Glutamatergic neuron (in vitro differentiated cells): ENCODE measurements around the gene ZBTB1. TPM values are rescaled to one million over a fixed set of nuclear protein-coding genes. Genes with fewer than 3 reads are reported as not detected.
"Not testable (repeated sequence)": the region's sequence is repeated elsewhere in the genome, so short reads cannot be mapped to it uniquely, and the experiment has no call there.

Experiments
- DNase-seq: peaks from one replicate; pipeline ENCODE4 v3.0.0; 2022
- H3K27ac Mint-ChIP-seq: one replicate; pipeline ENCODE4 v1.8.0; 2020; ENCODE audit warnings: mild to moderate bottlenecking, mixed read lengths, inconsistent platforms; ENCODE audit not compliant: unreplicated experiment
- H3K27me3 Mint-ChIP-seq: one replicate; pipeline ENCODE4 v1.8.0; 2020; ENCODE audit warnings: mild to moderate bottlenecking, moderate library complexity, mixed read lengths, inconsistent platforms; ENCODE audit not compliant: unreplicated experiment
- H3K36me3 Mint-ChIP-seq: one replicate; pipeline ENCODE4 v1.8.0; 2020; ENCODE audit warnings: mild to moderate bottlenecking, mixed read lengths, inconsistent platforms; ENCODE audit not compliant: unreplicated experiment
- H3K4me1 Mint-ChIP-seq: one replicate; pipeline ENCODE4 v1.8.0; 2020; ENCODE audit warnings: mild to moderate bottlenecking, low read depth, mixed read lengths, inconsistent platforms; ENCODE audit not compliant: unreplicated experiment
- H3K4me3 Mint-ChIP-seq: one replicate; pipeline ENCODE4 v1.8.0; 2020; ENCODE audit warnings: mild to moderate bottlenecking, mixed read lengths, inconsistent platforms; ENCODE audit not compliant: unreplicated experiment
- H3K9me3 Mint-ChIP-seq: one replicate; pipeline ENCODE4 v1.8.0; 2020; ENCODE audit warnings: mild to moderate bottlenecking, moderate library complexity, mixed read lengths, inconsistent platforms; ENCODE audit not compliant: unreplicated experiment
- CTCF ChIP-seq: fragments of 200-600 bp; sonication (generic); IDR thresholded peaks from one replicate; pipeline ENCODE4 v1.5.0; 2021; ENCODE audit not compliant: partially characterized antibody, unreplicated experiment
- total RNA-seq: library from RNA; stranded (reverse); fragmentation: NEBNext Ultra II Directional; extraction: Animal tissue kit (Norgen Biotek cat#: 25700); gene quantifications from one replicate; pipeline ENCODE4 v1.2.1, GENCODE V29; 2021; ENCODE audit not compliant: unreplicated experiment

ZBTB1 gene
- total RNA-seq, 1 donor from 2014 or later: 16.6 TPM

GRCh38 chr14:64569138-64569631 is 64.6 kb downstream of the ZBTB1 start:
- no peaks in the 10 kb centered on the region for H3K9me3 Mint-ChIP-seq
- TF ChIP-seq CTCF: no peak
- H3K4me1 Mint-ChIP-seq: peaks cover 4% of the 10 kb centered on the region
- DNase-seq: no peak
- H3K27me3 Mint-ChIP-seq: no peaks in the 10 kb centered on the region
- no peak overlapping the region for H3K4me3 Mint-ChIP-seq
- H3K36me3 Mint-ChIP-seq: no peaks in the 10 kb centered on the region
- H3K27ac Mint-ChIP-seq: no peak overlapping the region

GRCh38 chr14:64569646-64570045 is 65.1 kb downstream of the ZBTB1 start:
- not testable (repeated sequence) for H3K27me3 Mint-ChIP-seq, H3K9me3 Mint-ChIP-seq, H3K4me3 Mint-ChIP-seq, H3K4me1 Mint-ChIP-seq, H3K27ac Mint-ChIP-seq, H3K36me3 Mint-ChIP-seq, DNase-seq

GRCh38 chr14:64572386-64573104 is 68.0 kb downstream of the ZBTB1 start:
- DNase-seq: no peak
- no peak for TF ChIP-seq CTCF
- Mint-ChIP-seq H3K27me3 (no peaks in the 10 kb centered on the region), H3K9me3 (no peaks in the 10 kb centered on the region), H3K4me1 (peaks cover 4% of the 10 kb centered on the region), H3K4me3 (no peak overlapping the region), H3K27ac (no peak overlapping the region), H3K36me3 (no peaks in the 10 kb centered on the region)

- Mint-ChIP-seq H3K4me1 (peaks cover 4% of the 10 kb centered on the region), H3K27ac (no peak overlapping the region), H3K4me3 (no peak overlapping the region), H3K9me3 (no peaks in the 10 kb centered on the region), H3K27me3 (no peaks in the 10 kb centered on the region), H3K36me3 (no peaks in the 10 kb centered on the region)
- TF ChIP-seq CTCF: no peak
- no peak for DNase-seq
These were observed 68.5 kb downstream of the ZBTB1 start for GRCh38 chr14:64573109-64573508.

Other genes with a start within 250 kb of the ZBTB1 start
- gene ESR2, start 210.4 kb upstream of the ZBTB1 start, total RNA-seq: 0.66 TPM
- gene MTHFD1, start 116.4 kb upstream of the ZBTB1 start, total RNA-seq: 33.0 TPM
- gene AKAP5, start 39.3 kb upstream of the ZBTB1 start, total RNA-seq: 0.15 TPM
- 9.4 TPM for gene ZBTB25, start 932 bp upstream of the ZBTB1 start, total RNA-seq
- gene HSPA2, start 36.0 kb downstream of the ZBTB1 start, total RNA-seq: 23.9 TPM
- gene PPP1R36, start 45.2 kb downstream of the ZBTB1 start, total RNA-seq: 2.4 TPM
- gene PLEKHG3, start 199.7 kb downstream of the ZBTB1 start, total RNA-seq: 10.1 TPM